ENCODE results near the gene AATF. TPM values are rescaled to one million over a fixed set of nuclear protein-coding genes. Genes with fewer than 3 reads are reported as not detected.

AATF gene
- total RNA-seq, 1 donor from 2014 or later, result 86.1 TPM

DNA sequence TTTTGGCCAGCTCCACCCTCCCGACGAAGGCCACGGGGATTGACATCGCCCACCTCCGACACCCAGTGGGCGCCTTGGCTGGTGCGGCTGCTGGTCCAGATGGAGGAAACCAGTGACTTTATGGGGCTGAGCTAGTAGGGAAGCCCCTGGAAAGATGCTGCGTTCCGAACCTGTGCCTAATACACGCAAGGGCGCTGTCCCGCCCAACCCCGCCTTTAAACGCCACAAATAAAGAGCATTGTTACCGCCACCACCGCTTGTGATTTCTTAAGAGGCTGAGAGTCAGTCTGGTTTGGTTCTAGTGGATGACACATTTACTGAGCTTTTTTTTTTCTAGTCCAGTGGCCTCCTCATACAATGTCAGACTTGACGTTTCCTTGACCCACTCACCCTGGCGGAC is 107.9 kb downstream of the AATF start:
- no peaks in the 10 kb centered on the region for H3K4me1 Mint-ChIP-seq
- H3K27me3 Mint-ChIP-seq, result no peaks in the 10 kb centered on the region
- ChIA-PET CTCF (interaction anchor here (1.8 kb wide), 1 partner anchor 9 kb away, joined by 5 read pairs; no protein-coding TSS in a partner anchor), POLR2A (no interaction called here)
- no peak overlapping the region for H3K4me3 Mint-ChIP-seq
- no peaks in the 10 kb centered on the region for H3K9me3 Mint-ChIP-seq
- peaks cover 57% of the 10 kb centered on the region for H3K36me3 Mint-ChIP-seq (ENCODE audit: low read depth)
- intact Hi-C loops (cut with micrococcal nuclease), result no loop called here
- H3K27ac Mint-ChIP-seq, result no peak overlapping the region
- no peak for DNase-seq
- ATAC-seq (ENCODE audit: low read depth), result no peak
- TF ChIP-seq, protein P1, sequence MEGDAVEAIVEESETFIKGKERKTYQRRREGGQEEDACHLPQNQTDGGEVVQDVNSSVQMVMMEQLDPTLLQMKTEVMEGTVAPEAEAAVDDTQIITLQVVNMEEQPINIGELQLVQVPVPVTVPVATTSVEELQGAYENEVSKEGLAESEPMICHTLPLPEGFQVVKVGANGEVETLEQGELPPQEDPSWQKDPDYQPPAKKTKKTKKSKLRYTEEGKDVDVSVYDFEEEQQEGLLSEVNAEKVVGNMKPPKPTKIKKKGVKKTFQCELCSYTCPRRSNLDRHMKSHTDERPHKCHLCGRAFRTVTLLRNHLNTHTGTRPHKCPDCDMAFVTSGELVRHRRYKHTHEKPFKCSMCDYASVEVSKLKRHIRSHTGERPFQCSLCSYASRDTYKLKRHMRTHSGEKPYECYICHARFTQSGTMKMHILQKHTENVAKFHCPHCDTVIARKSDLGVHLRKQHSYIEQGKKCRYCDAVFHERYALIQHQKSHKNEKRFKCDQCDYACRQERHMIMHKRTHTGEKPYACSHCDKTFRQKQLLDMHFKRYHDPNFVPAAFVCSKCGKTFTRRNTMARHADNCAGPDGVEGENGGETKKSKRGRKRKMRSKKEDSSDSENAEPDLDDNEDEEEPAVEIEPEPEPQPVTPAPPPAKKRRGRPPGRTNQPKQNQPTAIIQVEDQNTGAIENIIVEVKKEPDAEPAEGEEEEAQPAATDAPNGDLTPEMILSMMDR (IDR thresholded peaks at IDR 0.05), result no peak

DNA sequence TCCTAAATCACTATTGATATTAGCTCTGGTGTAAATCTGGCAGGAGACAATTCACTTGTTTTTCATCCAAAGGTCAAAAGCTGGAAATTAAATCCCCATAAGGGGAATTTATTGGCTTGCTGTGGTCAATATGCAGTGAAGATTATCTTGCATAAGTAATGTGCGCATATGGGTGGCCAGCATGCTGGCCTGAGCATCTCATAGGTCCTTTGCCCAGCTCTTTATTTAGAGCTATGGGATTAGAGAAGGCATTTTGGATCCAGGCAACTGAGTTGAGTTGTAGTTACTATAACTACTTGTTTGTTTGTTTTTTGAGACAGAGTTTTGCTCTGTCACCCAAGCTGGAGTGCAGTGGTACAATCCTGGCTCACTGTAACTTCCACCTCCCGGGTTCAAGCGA is 110.7 kb downstream of the AATF start:
- intact Hi-C loops (cut with micrococcal nuclease), result no loop called here
- Mint-ChIP-seq H3K9me3 (no peaks in the 10 kb centered on the region), H3K4me3 (no peak overlapping the region), H3K27me3 (no peaks in the 10 kb centered on the region), H3K4me1 (no peaks in the 10 kb centered on the region), H3K27ac (no peak overlapping the region), H3K36me3 (ENCODE audit: low read depth) (peaks cover 37% of the 10 kb centered on the region)
- ChIA-PET CTCF (interaction anchor here (2.2 kb wide), 1 partner anchor 12 kb away, joined by 8 read pairs; no protein-coding TSS in a partner anchor), POLR2A (no interaction called here)
- no peak for ATAC-seq (ENCODE audit: low read depth)
- DNase-seq, result no peak
- TF ChIP-seq, protein P1 (IDR thresholded peaks at IDR 0.05), result no peak

DNA sequence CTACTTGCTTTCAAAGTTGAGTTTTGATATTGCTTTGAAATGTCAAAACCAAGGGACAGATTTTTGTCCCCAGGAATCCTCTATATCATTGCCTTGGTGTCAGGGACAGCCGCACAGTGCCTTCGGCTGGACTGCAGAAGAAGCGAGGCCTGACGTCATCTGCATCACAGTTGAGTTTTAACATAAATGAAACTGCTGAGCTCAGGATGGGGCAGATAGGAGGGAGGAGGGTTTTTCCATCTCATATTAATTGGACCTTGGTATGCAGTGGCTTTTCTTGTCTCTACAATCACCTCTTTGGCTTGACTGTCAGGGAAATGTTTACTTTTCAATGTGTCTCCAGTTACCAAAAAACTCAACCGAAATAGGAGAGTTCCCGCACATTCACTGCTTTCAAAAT is 111.3 kb downstream of the AATF start:
- DNase-seq, result no peak
- no peak overlapping the region for H3K27ac Mint-ChIP-seq

DNA sequence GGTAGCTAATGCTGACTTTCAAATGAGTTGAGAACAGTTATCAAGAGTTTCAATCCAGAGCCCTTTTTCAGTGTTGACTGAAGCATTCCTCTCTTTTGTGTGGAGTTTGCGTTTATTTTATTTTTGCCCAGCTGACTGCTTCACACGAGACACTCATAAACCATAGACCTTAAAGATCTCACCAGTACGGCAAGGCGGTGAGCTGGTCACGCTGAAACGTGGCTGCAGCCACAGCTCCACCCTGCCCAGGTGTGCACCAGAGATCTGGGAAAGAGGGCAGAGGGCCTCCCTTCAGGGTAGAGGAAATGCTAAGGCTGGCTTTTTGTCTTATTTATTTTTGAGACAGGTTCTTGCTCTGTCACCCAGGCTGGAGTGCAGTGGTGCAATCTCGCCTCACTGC is 112.2 kb downstream of the AATF start:
- Mint-ChIP-seq H3K27ac (no peak overlapping the region), H3K27me3 (no peaks in the 10 kb centered on the region), H3K4me1 (no peaks in the 10 kb centered on the region)

More for the DNA sequence above, 111.3 kb downstream of the AATF start:
- ChIA-PET POLR2A (no interaction called here), CTCF (interaction anchor here (2.2 kb wide), 1 partner anchor 13 kb away, joined by 8 read pairs; no protein-coding TSS in a partner anchor)
- Mint-ChIP-seq H3K36me3 (ENCODE audit: low read depth) (peaks cover 31% of the 10 kb centered on the region), H3K4me1 (no peaks in the 10 kb centered on the region), H3K4me3 (no peak overlapping the region), H3K27me3 (no peaks in the 10 kb centered on the region), H3K9me3 (no peaks in the 10 kb centered on the region)
- intact Hi-C loops (cut with micrococcal nuclease), result no loop called here
- TF ChIP-seq, protein P1 (IDR thresholded peaks at IDR 0.05), result no peak
- no peak for ATAC-seq (ENCODE audit: low read depth)

DNA sequence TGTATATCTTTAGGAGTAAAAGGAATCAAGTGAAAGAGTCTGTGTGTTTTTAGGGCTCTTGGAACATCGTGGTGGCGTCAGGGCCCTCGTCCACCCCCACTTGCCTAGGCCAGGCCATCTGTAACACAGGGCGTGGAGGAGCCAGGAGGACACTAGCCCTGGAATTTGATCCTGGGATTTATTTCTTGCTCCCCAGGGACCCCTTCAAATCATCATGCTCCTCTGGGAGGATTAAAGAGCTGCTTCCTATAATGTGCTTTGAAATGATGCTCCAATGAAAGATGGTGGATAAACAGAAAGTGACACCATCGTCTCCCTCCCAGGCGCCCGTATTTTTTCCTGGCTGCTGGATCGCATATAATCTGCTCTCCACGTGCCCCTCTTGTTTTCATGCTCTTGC is 113.3 kb downstream of the AATF start:
- peaks cover 11% of the 10 kb centered on the region for H3K36me3 Mint-ChIP-seq (ENCODE audit: low read depth)
- POLR2A ChIA-PET, result no interaction called here
- no peaks in the 10 kb centered on the region for H3K9me3 Mint-ChIP-seq
- H3K27me3 Mint-ChIP-seq, result peaks cover 4% of the 10 kb centered on the region
- ATAC-seq (ENCODE audit: low read depth), result no peak
- H3K4me1 Mint-ChIP-seq, result no peaks in the 10 kb centered on the region
- intact Hi-C loops (cut with micrococcal nuclease), result no loop called here
- no peak for DNase-seq
- CTCF ChIA-PET, result no interaction called here
- TF ChIP-seq, protein P1 (IDR thresholded peaks at IDR 0.05), result no peak
- no peak overlapping the region for H3K4me3 Mint-ChIP-seq
- H3K27ac Mint-ChIP-seq, result no peak overlapping the region

More for the DNA sequence above, 112.2 kb downstream of the AATF start:
- intact Hi-C loops (cut with micrococcal nuclease), result no loop called here
- Mint-ChIP-seq H3K4me3 (no peak overlapping the region), H3K9me3 (no peaks in the 10 kb centered on the region), H3K36me3 (ENCODE audit: low read depth) (peaks cover 22% of the 10 kb centered on the region)
- POLR2A ChIA-PET, result no interaction called here
- TF ChIP-seq, protein P1 (IDR thresholded peaks at IDR 0.05), result no peak
- DNase-seq (no peak), ATAC-seq (ENCODE audit: low read depth) (no peak)
- CTCF ChIA-PET, result no interaction called here
